GM18498 (cell line): ENCODE results near the gene SLC2A10.

Experiments used
- ATAC-seq: cut with Tn5 transposase; IDR thresholded peaks from one replicate; pipeline ENCODE4 v1.9.1; 2021; ENCODE audit warnings: mild to moderate bottlenecking, moderate library complexity; ENCODE audit not compliant: unreplicated experiment

SLC2A10 gene

DNA sequence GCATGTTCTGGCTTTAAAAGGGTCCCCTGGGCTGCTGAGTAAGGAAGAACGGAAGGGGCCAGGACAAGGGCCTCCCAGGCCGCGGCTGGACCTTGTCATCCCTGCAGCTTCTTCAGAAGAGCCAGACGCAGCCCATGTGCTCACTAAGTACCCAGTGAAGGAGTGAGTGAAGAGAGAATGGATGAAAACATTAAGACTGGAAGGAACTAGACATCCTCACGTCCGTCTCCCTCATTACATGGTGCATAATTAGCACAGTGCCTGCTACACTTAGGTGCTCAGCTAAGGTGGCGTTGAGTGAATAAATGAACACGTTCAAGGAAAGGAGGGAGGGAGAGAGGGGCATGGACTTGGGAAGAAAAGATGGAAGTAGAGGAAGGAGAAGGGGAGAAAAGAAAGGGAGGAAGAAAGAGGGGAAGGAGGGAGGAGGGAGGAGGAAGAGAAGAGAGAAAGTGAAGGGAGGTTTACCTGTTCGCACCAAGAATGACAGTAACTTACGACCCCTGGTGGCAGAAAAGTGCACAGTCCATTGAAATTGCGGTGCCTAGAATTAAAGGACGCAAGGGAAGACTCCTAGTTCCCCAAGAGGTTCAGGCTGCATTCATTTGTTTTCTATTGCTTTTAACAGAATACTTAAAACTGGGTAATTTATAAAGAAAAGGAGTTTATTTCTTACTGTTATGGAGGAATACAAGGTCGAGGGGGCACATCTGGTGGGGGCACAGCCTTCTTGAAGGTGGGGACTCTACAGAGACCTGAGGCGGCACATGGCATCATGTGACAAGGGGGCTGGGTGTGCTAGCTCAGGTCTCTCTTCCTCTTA is 28.2 kb upstream of the SLC2A10 start:
- peak; percentile 50 for ATAC-seq

DNA sequence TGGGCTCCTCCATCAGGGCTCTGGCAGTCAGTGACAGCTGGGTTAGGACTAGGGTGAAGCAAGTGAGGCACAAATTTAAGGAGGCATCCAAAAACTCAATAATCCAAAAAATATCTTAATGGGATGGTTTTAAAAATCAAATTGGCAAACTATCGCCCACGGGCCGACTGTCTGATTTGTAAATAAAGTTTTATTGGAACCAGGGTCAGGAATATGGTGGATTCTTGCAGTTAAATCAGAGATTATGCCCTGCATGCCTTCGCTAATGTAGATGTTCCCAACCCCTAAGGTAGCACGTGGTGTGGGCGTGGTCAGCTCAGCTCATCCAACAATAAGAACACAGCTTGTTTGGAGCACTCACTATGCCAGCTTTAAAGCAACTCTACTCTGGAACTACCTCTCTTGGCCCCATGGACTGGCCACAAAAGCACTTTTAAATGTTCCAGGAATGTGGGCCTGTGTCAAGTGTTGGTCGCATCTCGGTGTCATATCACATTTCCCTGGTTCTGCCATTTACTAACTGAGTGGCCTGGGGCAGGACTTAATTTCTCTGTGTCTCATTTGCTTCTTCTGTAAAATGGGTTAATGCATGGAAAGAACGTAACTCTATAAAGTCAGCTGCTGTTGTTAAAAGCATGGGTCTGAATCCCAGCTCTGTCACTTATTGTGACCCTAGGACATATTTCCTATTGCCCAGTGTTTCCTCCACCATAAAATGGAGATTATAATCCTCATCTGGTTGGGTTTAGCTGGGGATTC is 27.2 kb upstream of the SLC2A10 start:
- ATAC-seq = no peak

DNA sequence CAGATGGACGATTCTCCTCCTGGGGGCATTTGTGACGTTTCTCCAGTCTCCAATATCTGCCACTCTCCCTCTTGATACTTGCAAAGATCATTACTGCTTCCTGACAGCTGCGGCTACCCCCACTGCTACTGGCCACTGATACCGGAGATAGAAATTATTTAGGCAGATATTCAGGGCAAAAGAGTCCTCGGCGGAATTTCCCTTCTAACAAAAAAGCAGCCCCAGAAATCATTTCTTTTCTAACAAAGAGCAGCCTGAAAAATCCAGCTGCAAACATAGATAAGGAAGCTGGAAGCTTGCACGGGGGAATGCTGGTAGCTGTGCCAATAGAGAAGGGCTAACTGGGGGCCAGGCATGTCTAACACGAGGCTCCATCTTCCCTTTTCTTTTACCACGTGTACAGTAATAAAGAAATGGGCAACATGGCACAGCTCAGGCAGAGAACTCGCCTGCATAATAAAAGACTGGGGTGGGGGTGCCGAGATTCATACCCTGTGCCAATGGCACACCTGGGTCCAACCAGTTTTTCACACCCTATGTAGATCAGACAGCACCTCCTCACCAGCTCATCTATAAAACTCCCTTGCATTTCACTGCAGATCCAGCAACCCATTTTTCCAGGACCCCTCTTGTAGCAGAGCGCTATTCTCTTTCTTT is 26.3 kb upstream of the SLC2A10 start:
- no peak for ATAC-seq

DNA sequence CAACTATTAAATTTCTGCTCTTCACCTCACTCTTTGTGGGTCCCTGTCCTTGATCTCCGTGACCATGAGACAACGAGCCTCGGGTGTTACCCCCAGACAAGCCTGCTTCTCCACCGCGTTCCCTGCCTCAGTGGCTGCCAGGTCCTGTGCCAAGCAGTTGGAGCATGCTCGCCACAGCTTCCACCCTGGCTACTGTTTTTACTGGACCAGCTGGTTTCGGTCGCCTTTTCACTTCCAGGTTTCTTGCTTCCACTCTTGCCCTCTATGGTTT is 25.8 kb upstream of the SLC2A10 start:
- ATAC-seq = no peak

DNA sequence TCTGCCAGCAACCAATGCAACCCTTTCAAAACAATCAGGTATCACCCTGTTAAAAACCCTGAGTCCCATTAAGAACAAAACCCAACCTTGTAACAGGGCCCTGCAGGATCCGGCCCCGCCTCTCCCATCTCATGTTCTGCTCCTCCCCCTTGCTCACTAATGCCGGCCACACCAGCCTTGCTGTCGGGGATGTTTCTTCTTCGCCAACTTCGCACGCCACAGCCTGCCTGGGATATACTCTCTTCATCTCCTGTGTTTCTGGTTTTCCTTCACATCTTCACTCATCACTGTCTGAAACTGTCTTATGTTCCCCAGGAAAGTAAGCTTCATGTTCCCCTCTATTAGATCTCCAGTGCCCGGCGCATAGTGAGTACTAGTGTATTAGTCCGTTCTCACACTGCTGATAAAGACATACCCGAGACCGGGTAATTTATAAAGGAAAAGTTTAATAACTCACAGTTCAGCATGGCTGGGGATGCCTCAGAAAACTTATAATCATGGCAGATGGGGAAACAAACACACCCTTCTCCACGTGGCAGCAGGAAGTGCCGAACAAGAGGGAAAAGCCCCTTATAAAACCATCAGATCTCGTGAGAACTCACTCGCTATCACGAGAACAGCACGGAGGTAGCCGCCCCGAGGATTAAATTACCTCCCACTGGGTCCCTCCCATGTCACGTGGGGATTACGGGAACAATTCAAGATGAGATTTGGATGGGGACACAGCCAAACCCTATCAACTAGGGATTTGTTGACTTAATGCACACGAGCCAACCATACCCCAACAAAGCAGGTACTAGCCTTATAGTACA is 25.3 kb upstream of the SLC2A10 start:
- ATAC-seq = no peak

DNA sequence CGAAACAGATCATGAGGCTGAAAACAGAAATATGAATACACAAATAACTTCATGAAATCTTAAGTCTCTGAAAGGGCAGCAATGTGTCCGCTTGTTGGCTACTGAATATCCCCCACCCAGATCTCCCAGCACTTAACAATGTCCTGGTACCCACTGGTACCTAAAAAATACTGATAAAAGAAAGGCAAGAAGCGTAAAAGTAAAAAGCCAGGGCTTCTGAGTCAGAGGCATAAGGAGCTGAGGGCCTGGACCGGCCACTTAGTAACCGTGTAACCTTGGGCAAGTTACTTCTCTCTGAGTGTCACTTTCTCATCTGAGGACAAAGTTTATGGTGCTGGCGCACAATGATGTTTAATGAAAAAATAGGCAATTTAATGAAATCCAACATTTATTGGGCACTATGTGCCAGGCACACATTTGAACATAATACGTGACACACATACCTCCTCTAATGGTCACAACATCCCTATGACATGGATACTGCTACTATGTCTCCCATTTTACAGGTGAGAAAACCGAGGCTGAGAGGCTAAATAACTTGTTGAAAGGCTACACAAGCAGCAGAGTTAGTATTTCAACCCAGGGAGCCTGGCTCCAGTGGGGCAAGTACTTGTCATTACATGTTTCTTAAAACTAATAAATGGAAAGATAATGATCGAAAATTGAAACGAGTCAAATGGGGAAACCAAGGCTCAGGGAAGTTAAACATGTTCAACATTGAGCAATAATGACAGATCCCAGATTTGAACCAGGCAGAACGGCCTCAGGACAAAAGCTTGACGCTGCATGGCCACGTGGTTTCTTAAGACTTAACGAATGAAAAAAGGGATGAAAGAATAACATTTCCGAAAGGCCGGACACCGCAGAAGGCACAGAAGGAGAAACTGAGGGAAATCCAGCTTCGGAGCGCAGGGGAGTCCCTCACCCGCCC is 21.0 kb upstream of the SLC2A10 start:
- ATAC-seq = no peak

DNA sequence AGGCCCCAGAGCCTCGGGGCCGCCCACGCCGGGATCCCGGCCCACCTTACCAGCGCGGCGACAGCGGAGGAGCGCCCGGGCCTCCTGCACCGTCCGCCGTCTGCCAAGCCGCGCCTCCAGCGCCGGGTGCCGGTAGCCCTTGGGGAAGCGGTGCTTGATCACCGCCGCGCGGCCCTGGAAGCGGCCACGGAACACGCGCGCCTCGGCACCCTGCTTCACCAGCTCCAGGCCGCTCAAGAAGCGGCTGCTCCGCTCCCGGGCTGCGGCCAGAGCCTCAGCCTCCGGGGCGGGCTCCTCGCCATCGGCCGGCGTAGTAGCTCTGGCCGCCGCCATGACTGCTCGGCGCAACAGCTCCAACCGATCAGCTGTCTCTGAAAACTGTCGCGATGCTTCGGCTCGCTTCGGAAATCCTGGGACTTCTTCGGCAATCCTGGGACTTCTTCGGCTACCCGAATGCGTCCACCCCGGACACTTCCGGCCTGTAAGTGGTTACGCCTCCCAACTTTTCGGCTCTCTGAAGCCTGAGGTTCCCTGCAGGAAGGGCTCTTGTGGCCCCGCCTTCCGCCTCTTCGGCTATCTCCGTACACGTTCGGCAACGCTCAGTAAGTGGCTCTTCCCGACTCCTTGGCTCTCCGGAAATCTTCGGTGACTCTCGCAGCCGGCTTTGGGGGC is 20.2 kb upstream of the SLC2A10 start, which contains the start of gene TP53RK:
Gene TP53RK, minus strand, starts transcription at position 363 of the 672 bp plus-strand sequence. Its CDS starts 30 bp downstream, at position 333.
- ATAC-seq = peak; percentile 96

DNA sequence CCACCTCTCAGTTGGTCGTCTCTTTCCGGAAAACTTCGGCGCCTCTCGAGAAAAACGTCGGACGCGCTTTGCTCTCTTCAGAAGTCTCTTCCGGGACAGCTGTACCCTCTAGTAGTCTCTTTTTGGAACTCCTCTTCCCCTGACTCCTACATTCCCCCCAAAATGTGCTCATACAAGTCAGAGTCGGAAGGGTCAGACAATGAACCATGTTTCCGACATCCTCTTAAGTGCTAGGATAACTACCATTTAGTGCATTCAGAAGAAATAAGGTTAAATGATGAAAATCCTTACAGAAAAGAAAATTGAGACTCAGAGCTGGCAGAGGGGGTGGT is 19.7 kb upstream of the SLC2A10 start:
- ATAC-seq = no peak

DNA sequence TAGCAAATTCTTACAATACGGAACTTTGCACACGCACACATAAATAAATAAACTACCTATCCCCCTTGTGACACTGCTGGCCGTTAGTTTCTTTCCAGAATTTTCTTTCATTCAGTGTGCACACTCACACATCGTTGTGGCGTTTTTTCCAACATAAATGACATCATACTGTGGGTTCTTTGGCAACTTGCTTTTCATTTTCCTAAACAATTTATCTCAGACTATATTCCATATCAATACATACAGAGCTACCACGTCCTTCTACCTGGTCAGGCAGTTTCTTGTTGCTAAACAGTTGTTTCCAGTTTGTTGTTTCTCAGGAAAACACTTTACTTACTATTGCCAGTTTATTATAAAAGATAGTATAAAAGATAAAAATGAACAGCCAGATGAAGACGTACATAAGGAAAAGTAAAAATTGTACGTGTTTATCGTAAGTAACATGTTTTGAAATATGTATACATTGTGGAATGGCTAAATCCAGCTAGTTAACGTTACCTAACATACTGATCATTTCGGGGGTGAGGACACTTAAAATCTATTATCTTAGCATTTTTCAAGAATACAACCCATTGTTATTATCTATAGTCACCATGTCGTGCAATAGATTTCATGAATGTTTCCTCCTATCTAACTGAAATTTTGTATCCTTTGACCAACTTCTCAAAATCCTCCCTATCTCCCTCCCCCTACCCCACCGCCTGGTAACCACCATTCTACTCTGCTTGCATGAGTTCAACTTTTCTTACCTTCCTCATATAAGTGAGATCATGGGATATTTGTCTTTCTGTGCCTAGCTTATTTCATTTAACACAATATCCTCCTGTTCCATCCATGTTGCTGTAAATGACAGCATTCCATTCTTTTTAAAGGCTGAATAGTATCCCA is 19.0 kb upstream of the SLC2A10 start:
- no peak for ATAC-seq

DNA sequence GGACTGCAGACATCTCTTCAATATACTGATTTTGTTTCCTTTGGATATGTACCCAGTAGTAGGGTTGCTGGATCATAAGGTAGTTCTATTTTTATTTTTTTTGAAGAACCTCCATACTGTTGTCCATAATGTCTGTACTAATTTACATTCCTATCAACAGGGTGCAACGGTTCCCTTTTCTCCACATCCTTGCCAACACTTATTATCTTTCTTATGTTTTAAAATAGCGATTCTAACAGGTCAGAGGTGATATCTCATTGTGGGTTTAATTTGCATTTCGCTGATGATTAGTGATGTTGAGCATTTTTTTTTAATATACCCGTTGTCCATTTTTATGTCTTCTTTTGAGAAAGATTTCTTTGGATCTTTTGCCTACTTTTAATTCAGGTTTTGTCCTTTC is 18.3 kb upstream of the SLC2A10 start:
- no peak for ATAC-seq

DNA sequence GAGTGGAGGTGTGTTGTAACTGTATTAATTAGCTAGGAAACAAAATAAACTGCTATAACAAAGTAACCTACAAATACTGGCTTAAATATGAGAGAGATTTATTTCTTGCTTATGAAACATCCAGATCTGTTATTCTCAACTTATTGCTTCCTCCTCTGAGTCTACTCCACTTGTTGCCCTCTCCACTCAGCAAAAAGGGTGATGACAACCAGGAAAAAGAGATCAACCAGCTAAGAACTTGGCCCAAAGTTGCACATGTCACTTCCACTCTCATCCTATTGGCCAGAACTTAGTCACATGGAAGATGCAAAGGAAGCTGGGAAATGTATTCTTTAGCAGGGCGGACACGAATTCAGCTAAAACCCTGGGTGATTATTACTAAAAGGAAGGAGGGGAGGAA is 15.0 kb upstream of the SLC2A10 start:
- no peak for ATAC-seq

DNA sequence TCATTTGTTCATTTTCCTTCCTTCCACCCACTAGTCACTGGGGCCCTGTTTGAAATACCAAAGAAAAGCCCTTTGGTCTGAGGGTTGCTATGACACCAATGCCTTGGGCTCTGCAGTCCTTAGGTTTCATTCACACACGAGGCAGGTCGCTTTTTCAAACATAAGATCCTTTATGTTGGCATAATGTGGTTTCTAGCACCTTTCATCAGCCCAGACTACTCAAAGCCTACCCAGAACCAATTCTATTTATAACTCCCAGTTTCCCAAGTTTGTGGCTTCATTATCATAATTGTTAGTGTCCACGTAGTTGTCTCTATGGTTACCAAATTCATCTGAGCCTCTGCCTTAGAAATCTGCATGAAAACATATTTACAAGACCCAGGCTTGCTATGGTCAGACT is 13.6 kb upstream of the SLC2A10 start:
- ATAC-seq = no peak

DNA sequence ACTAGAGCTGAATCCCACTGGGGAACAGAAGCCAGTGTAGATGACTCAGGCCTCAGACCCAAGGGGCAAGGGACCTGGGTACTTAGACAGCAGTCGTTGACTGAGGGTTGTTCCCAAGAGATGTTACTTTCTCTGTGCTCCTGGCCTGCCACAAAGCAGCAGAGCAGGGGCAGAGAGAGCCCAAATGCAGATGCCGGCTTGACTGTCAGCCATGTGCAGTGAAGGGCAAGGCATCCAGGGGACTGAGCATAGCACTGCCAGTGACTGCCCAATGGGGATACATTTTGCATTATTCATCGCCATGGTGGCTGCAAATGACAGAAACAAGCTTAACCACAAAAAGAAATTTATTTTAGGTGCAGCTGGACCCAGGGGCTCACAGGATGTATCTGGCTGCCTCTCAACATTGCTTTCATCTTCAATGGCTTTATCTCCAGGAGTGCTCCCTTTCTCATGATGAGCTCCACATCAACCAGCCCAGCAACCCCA is 12.6 kb upstream of the SLC2A10 start:
- no peak for ATAC-seq

DNA sequence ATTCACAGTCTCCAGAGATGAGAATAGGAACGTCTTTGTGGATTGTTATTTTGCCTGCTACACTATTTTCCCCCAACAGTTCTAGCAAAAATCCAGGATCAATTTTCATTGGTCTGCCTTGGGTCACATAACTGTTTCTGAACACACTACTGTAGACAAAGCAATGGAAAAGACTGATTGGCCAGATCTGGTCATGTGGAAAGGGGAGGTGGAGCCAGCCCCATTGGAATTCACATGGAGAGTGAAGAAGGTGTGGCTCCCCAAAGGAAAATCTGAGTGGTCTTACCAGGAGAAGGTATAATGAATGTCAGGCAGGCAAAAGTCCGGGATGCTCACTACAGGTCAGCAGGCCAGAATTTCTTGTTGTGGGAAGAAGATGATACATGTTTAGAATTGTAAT is 10.7 kb upstream of the SLC2A10 start:
- ATAC-seq = no peak

DNA sequence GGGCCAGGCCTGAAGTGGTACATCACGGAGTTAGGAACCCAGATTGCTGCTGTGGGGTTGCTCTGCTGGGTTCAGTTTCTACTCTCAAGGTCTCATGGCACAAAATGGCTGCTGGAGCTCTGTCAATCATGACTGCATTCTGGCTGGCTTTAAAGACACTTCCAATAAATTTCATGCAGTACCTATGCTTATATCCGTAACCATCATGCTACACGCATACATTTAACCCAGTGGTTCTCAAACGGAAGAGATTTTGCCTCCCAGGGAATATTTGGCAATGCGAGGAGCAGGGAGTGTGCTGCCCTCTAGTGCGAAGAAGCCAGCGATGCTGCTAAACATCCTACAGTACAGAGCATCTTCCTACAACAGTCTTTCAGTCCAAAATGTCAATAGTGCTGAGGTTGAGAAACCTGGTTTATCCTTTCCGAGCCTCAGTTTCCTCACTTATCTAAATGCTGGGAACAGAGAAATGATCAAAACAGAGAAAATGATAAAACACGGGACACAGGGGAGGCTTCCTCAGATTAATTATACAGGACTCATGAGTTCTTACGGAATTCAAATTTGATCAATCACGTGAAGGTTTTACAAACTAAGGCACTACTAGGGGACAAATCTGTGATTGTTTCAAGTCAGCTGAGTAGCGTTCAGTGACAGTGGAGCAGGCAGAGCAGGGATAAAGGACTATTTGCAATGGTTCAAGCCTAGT is 9.6 kb upstream of the SLC2A10 start:
- no peak for ATAC-seq

DNA sequence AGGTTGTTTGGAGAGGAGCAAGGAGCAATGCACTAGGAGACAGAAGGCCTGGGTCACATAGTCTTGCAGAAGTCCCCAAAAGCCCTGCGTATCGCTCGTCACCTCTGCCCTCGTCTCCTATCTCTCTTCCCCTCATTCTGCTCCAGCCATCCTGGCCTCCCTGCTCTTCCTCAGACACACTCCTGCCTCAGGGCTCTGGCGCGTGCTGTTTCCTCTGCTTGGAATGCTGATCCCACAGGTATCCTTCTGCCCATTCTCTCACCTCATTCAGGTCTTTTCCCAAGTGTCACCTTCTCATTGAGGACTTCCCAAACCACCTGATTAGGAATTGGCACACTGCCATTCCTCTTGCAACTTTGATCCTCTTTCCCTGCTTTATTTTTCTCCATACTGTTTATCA is 9.0 kb upstream of the SLC2A10 start:
- ATAC-seq = no peak

DNA sequence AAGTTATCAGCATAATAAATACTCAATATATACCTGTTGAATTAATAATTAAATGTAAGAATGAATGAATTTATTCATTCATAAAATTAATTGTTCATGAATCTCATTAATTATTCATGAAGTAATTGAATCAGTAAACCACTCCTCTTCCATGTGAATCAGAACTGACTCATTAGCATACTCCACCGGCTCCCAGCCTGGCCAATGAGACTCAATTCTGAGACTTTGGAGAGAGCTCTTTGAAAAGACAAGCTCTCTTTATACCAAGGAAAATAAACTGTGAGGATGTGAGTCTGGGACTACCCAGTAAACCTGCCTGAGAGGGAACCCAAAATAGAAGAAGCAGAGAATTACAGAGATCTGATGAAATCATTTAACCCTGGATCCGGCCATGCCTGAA is 8.4 kb upstream of the SLC2A10 start:
- no peak for ATAC-seq

DNA sequence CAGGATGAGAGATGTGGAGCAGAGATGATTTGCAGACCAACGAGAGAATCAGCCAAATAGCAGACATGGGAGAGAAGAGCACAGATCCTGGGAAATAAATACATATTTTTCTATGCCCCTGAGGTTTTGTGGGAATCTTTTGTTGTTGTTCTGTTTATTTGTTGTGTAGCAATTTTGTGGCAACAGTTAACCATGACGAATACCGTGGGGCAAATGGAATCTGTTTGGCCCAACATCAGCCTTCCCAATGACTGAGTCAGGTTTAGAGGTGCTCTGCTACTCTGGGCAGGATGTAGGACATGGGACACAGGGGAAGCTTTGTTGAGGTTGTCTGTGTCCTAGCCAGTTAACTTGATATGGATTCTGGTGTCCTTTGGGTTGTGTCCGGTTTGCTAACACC is 7.9 kb upstream of the SLC2A10 start:
- no peak for ATAC-seq
